NCI-H1694 treated with DMSO at 0.1 percent for 48 hours (cell line): Measurements from ENCODE around the gene CD69.
"Not testable (repeated sequence)": the region's sequence is repeated elsewhere in the genome, so short reads cannot be mapped to it uniquely, and the experiment has no call there.

Experiments used
- DNase-seq: peaks from one replicate; lab custom pipeline; 2025; lab: John Stamatoyannopoulos, UW

The CD69 gene

DNA sequence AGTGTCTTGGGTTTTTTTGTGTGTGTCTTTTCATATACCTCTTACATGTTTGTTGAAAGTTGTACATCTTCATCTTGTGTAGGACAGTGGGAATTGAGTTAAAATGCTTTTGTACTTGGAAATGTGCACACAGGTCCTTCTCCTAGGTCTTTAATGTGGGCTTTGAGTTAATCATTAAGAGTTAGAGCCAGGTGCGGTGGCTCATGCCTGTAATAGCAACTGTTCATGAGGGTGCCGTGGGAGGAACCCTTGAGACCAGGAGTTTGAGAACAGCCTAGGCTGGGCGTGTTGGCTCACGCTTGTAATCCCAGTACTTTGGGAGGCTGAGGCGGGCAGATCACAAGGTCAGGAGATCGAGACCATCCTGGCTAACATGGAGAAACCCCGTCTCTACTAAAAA is 41.7 kb downstream of the CD69 start:
- DNase-seq: no peak

DNA sequence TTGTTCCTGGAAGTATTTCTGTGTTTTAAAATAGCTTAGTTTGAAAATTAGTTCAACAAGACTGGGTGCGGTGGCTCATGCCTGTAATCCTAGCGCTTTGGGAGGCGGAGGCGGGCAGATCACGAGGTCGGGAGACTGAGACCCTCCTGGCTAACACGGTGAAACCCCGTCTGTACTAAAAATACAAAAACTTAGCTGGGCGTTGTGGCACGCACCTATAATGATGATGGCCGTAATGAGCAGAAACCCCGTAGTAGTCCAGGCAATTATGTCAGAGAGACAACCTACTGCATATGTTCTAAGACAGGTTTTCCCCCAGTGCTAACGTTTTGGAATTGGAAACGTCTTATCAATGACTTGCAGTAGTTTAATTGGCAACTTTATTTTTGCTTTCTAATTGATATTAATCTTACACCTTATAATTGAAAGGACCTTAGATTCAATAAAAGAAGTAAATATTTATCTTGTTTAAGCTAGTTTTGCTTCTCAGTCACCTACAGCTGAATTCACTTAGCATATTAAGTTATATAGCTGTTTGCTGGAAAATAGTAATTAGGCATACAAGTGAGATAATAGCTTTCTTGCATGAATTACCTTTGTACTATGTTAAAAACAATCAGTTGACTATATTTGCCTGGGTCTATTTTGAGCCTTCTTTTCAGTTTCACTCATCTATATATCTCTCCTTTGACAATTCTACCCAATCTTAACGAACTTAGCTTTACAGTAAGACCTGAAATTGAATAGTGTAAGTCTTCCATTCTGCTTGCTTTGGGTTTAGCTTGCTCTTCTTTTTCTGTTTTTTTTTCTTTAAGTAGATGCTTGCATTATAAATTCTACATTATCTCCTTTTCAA is 43.4 kb downstream of the CD69 start:
- DNase-seq: no peak

- not testable (repeated sequence) for DNase-seq
Measured at GRCh38 chr12:9713032-9713558, 47.6 kb downstream of the CD69 start.

- no peak for DNase-seq
Measured at GRCh38 chr12:9711664-9712063, 49.0 kb downstream of the CD69 start.

DNA sequence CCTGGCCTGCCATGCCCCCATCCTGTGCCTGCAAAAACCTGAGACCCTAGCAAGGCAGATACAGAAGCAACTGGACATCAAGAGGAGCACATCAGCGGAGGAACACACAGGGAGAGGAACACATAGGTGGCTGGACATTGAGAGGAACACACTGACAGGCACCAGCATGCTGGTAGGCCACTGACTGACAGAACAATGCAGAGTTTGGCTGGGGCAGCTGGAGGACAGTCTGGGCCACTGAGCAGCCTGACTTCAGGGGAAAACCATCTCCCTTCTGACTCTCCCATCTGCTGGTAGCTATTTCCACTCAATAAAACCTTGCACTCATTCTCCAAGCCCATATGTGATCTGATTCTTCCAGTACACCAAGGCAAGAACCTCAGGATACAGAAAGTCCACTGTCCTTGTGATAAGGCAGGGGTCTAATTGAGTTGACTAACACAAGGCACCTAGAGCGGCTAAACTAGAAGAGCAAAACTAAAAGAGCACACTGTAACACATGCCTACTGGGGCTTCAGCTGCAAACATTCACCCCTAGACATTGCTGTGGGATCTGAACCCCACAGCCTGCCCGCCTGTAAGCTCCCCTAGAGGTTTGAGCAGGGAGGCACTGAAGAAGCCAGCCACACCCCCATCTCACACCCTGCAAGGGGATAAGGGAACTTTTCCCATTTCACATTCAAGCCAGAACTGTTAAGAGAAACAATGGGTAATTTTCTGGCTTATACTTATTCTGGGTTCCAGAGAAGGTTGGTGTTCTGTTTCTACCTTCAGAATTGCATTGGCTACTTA is 49.9 kb downstream of the CD69 start:
- no peak for DNase-seq

GRCh38 chr12:9708853-9709252 is 51.8 kb downstream of the CD69 start:
- DNase-seq: no peak

GRCh38 chr12:9707864-9708808 is 52.6 kb downstream of the CD69 start:
- DNase-seq: peak; percentile 41

- DNase-seq: no peak
Measured at GRCh38 chr12:9707356-9707755, 53.3 kb downstream of the CD69 start.

DNA sequence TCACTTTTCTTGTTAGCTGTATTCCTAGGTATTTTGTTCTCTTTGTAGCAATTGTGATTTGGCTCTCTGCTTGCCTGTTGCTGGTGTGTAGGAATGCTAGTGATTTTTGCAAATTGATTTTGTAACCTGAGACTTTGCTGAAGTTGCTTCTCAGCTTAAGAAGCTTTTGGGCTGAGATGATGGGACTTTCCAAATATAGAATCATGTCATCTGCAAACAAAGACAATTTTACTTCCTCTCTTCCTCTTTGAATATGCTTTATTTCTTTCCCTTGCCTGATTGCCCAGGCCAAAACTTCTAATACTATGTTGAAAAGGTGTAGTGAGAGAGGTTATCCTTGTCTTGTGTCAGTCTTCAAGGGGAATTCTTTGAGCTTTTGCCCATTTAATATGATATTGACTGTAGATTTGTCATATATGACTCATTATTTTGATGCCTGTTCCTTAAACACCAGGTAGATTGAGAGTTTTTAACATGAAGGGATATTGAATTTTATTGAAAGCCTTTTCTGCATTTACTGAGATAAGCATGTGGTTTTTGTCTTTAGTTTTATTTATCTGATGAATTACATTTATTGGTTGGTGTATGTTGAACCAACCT is 54.5 kb downstream of the CD69 start:
- DNase-seq: no peak

GRCh38 chr12:9704561-9704960 is 56.1 kb downstream of the CD69 start:
- DNase-seq: not testable (repeated sequence)
